Adipocyte (in vitro differentiated cells): ENCODE results near the gene CIAO2B.
"Not testable (repeated sequence)": the region's sequence is repeated elsewhere in the genome, so short reads cannot be mapped to it uniquely, and the experiment has no call there.

Source experiments
- DNase-seq: peaks from one replicate; pipeline ENCODE4 v3.0.0-alpha.2; 2015; ENCODE audit warnings: low read depth
- H3K27me3 ChIP-seq: replicated peaks from 2 replicates; pipeline ENCODE4 v1.7.0; 2013; ENCODE audit warnings: mild to moderate bottlenecking, low read length, moderate library complexity; ENCODE audit not compliant: control insufficient read depth, insufficient read depth
- H3K36me3 ChIP-seq: 2 replicates; pipeline ENCODE4 v1.7.0; 2013; ENCODE audit warnings: low read length, mild to moderate bottlenecking, moderate library complexity; ENCODE audit not compliant: control insufficient read depth, insufficient read depth, severe bottlenecking
- H3K4me1 ChIP-seq: 2 replicates; pipeline ENCODE4 v1.7.0; 2013; ENCODE audit warnings: mild to moderate bottlenecking, low read length, moderate library complexity; ENCODE audit not compliant: control insufficient read depth, insufficient read depth
- H3K4me3 ChIP-seq: 2 replicates; pipeline ENCODE4 v1.7.0; 2013; ENCODE audit warnings: mild to moderate bottlenecking, low read length, moderate library complexity
- H3K9ac ChIP-seq: 2 replicates; pipeline ENCODE4 v1.7.0; 2013; ENCODE audit warnings: mild to moderate bottlenecking, low read length, moderate library complexity
- H3K9me3 ChIP-seq: 2 replicates; pipeline ENCODE4 v1.7.0; 2013; ENCODE audit warnings: mild to moderate bottlenecking, low read length, moderate library complexity; ENCODE audit not compliant: control insufficient read depth

The CIAO2B gene

DNA sequence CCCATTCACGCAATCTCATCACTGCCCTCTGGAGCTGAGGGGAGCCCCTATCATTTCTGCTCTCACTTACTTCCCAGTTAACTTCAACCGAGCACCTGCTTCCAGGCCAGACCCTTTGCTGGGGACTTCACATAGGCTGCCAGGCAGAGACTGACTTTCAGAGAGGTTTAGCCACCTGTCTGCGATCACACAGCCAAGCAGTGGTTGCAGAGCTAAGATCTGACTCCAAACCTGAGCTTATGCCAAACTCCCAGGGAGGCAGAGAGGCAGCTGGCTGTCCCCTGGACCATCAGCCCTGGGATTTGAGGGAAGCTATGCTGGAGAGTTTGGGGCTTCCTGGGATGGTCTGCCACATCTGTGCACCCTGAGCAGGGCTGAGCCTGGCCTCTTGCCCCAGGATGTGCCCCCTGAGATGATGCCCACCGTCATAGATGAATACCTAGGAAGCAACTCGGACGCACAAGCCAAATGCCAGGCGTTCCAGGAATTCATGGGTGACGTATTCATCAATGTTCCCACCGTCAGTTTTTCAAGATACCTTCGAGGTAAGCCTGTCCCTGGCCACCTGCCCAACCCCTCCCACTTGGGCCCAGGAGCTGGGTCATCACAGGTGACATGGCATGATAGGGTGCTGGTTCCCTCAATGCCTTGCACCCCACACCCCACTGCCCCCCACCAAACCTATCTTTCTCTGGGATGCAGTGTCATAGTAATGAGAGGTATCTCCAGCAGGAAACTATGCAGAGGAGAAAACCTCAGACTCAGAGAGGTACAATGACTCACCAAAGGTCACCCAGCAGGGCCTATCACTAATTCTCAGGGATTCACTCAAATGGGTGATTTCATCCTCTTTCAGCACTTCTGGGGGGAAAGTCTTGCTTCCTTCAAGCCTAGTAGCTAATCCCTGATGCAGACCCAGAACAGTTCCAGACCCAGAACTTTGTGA, 36.8 kb upstream of the CIAO2B start:
- Histone ChIP-seq H3K27me3 (peaks cover 11% of the 10 kb centered on the region), H3K4me1 (no peaks in the 10 kb centered on the region), H3K9ac (no peak overlapping the region), H3K36me3 (no peaks in the 10 kb centered on the region), H3K9me3 (no peaks in the 10 kb centered on the region), H3K4me3 (no peak overlapping the region)
- no peak for DNase-seq

DNA sequence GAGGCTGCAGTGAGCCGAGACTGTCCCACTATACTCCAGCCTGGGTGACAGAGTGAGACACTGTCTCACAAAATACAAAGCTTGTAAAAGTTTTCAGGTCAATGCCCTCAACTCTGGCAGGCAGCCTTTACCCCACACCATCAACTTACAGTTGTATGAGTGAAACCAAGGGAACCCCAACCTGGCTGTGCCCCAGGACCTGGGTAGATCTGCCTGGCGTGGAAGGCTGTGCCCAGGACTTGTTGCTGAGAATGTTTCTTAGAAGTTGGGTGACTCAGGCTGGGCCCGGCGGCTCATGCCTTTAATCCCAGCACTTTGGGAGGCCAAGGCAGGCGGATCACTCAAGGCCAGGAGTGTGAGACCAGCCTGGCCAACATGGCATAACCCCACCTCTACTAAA, 34.6 kb upstream of the CIAO2B start:
- Histone ChIP-seq H3K4me1 (peaks cover 8% of the 10 kb centered on the region), H3K9me3 (no peaks in the 10 kb centered on the region), H3K4me3 (no peak overlapping the region), H3K9ac (no peak overlapping the region), H3K36me3 (no peaks in the 10 kb centered on the region), H3K27me3 (peaks cover 31% of the 10 kb centered on the region)
- DNase-seq, result no peak

DNA sequence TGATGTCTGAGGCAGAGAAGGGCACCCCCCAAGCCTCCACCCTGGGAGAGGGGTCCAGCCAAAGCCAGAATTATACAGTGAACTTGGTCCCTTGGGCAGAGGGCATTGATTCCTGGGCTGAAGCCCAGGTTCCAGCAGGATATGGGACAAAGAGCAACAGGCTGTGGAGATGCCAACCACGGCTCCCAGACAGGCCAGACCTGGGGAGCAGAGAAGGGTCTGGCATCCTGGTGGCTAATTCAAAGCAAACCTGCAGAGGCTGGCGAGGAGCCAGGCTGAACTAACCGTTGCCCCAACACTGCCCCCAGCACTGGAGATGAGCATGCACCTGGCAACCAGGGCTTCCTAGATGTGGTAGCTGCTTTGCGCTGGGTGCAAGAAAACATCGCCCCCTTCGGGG, 29.8 kb upstream of the CIAO2B start:
- no peak for DNase-seq
- Histone ChIP-seq H3K9me3 (no peaks in the 10 kb centered on the region), H3K4me3 (no peak overlapping the region), H3K27me3 (peaks cover 31% of the 10 kb centered on the region), H3K36me3 (no peaks in the 10 kb centered on the region), H3K4me1 (peaks cover 18% of the 10 kb centered on the region), H3K9ac (no peak overlapping the region)

DNA sequence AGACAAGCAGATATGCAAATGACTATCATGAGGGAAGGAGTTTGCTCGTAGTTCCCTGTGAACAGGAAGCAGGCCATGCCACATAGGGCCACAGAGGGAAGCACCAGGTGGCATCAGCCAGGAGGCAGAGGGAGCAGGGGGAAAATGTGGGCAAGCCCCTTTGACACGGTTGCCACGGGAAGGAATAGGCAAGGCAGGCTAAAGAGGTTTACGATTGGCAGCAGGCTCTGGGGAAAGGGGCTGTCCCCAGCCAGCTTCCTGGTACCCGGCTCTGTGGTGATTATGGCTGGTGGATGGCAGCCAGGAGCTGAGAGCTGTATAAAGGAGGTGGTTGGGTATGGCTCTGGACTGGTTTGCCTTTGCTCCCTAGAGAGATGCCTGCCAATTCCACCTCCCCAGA, 27.7 kb upstream of the CIAO2B start:
- H3K4me1 ChIP-seq, result peaks cover 18% of the 10 kb centered on the region
- no peaks in the 10 kb centered on the region for H3K9me3 ChIP-seq
- no peak overlapping the region for H3K4me3 ChIP-seq
- H3K27me3 ChIP-seq, result peaks cover 25% of the 10 kb centered on the region
- no peaks in the 10 kb centered on the region for H3K36me3 ChIP-seq
- H3K9ac ChIP-seq, result no peak overlapping the region
- DNase-seq, result no peak

DNA sequence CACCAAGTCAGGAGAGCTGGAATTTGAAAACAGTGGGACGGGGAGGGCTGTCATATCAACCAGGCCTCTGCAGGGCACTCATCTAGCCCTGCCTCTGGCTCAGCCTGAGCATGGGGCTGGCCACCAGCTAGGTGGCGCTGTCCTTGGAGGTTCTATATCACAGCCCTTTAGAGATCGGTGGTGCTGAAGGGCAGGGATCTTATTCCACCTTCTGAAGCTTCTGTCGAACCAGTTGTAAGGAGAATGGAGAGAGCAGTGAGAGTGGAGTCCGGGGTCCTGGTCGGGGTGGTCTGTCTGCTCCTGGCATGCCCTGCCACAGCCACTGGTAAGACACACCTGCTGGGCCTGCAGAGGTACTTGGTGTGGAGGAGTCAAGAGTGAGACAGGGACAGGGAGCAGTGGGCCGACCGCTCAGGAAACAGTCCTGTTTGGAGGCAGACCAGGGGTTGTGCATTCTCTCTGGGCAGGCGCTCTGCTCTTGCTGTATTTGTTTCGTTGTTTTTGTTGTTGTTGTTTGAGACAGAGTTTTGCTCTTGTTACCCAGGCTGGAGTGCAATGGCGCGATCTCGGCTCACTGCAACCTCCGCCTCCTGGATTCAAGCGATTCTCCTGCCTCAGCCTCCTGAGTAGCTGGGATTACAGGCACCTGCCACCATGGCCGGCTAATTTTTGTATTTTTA, 27.0 kb upstream of the CIAO2B start, which contains the start of gene CES3:
Gene CES3 (plus strand): TSS at position 202 of the 680 bp plus-strand sequence. CDS start 42 bp downstream, at position 244.
- no peaks in the 10 kb centered on the region for H3K36me3 ChIP-seq
- peaks cover 22% of the 10 kb centered on the region for H3K27me3 ChIP-seq
- DNase-seq, result peak; percentile 69
- H3K4me1 ChIP-seq, result peaks cover 18% of the 10 kb centered on the region
- no peaks in the 10 kb centered on the region for H3K9me3 ChIP-seq
- H3K9ac ChIP-seq, result no peak within 1 kb of the TSS
- no peak within 1 kb of the TSS for H3K4me3 ChIP-seq

DNA sequence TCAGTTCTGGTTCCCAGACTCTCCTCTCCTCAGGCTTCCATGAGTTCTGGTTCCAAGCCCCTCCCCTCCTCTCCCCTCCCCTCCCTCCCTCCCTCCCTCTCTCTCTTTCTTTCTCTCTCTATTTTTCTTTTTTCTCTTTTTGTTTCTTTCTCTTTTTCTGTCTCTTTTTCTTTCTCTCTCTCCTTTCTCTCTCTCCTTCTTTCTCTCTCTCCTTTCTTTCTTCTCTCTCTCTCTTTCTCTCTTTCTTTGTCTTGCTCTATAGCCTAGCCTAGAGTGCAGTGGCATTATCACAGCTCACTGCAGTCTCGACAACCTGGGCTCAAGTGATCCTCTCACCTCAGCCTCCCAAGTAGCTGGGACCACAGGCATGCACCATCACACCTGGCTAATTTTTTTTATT, 26.1 kb upstream of the CIAO2B start:
- peaks cover 15% of the 10 kb centered on the region for H3K27me3 ChIP-seq
- DNase-seq, result no peak
- H3K4me3 ChIP-seq, result no peak overlapping the region
- no peak overlapping the region for H3K9ac ChIP-seq
- peaks cover 18% of the 10 kb centered on the region for H3K4me1 ChIP-seq
- no peaks in the 10 kb centered on the region for H3K36me3 ChIP-seq
- no peaks in the 10 kb centered on the region for H3K9me3 ChIP-seq

DNA sequence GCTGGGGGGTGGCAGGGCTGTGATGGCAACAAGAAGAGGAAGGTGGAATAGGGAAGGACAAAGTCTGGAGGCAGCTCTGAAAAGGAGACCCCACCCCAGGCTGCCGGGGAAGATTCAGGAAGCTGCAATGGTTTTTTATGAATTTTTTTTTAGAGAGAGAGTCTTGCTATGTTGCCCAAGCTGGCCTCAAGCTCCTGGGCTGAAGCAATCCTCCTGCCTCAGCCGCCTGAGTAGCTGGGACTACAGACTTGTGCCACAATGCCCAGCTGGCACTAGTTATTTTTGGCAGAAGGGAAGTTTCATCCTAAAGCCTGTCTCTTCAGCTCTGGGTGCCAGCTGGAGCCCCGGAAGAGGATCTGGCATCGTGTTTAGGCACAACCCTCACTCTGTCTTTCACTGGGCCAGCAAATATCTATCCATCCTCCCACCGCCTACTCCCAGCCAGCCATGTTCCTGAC, 25.5 kb upstream of the CIAO2B start:
- DNase-seq, result no peak
- peaks cover 18% of the 10 kb centered on the region for H3K4me1 ChIP-seq
- no peak overlapping the region for H3K9ac ChIP-seq
- no peak overlapping the region for H3K4me3 ChIP-seq
- no peaks in the 10 kb centered on the region for H3K36me3 ChIP-seq
- peaks cover 9% of the 10 kb centered on the region for H3K27me3 ChIP-seq
- H3K9me3 ChIP-seq, result no peaks in the 10 kb centered on the region

DNA sequence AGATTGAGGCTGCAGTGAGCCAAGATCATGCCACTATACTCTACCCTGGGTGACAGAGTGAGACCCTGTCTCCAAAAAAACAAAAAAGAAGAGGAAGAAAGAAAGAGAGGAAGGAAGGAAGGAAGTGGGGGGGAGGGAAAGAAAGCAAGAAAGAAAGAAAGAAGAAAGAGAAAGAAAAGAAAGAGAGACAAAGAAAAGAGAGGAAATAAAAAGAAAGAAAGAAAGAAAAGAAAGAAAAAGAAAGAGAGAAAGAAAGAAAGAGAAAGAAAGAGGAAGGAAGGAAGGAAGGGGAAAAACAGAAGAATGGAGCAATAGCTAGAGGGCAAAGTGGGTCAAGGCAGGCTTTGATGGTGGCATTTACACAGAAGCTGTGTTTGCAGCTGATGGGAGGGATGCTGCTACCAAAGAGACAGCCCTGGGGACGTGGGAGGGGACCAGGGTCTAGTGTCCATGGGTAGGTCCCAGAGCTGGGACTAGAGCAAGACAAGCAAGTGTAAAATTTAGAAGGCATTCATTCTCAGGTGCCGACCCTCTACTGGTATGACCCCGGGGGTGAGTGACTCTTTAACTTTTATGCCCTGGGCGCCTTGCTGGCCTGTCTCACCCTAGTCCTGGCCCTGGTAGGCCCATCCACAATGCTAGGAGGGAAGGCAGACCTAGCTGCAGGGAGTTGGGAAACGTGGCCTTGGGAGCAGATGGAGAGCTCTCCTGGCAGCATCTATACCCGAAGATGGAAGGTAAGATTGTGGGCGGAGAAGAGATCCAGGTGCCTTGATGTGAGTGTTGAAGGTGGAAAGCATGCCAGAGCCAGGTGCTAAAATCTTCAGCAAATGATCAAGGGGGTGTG, 24.9 kb upstream of the CIAO2B start:
- H3K4me1 ChIP-seq, result peaks cover 12% of the 10 kb centered on the region
- peaks cover 3% of the 10 kb centered on the region for H3K27me3 ChIP-seq
- H3K36me3 ChIP-seq, result no peaks in the 10 kb centered on the region
- DNase-seq, result no peak
- no peaks in the 10 kb centered on the region for H3K9me3 ChIP-seq
- no peak overlapping the region for H3K9ac ChIP-seq
- H3K4me3 ChIP-seq, result no peak overlapping the region

DNA sequence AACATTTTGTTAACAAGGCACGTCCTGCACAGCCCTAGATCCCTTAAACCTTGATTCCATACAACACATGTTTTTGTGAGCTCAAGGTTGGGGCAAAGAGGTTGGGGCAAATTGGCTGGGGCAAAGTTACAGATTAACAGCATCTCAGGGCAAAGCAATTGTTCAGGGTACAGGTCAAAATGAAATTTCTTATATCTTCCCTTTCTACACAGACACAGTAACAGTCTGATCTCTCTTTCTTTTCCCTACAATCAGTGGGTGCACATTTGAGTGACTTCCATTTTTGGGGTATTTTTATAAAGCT, 21.9 kb upstream of the CIAO2B start:
- H3K4me3 ChIP-seq, H3K9me3 ChIP-seq, H3K27me3 ChIP-seq, H3K4me1 ChIP-seq, DNase-seq, H3K9ac ChIP-seq, H3K36me3 ChIP-seq: not testable (repeated sequence)

DNA sequence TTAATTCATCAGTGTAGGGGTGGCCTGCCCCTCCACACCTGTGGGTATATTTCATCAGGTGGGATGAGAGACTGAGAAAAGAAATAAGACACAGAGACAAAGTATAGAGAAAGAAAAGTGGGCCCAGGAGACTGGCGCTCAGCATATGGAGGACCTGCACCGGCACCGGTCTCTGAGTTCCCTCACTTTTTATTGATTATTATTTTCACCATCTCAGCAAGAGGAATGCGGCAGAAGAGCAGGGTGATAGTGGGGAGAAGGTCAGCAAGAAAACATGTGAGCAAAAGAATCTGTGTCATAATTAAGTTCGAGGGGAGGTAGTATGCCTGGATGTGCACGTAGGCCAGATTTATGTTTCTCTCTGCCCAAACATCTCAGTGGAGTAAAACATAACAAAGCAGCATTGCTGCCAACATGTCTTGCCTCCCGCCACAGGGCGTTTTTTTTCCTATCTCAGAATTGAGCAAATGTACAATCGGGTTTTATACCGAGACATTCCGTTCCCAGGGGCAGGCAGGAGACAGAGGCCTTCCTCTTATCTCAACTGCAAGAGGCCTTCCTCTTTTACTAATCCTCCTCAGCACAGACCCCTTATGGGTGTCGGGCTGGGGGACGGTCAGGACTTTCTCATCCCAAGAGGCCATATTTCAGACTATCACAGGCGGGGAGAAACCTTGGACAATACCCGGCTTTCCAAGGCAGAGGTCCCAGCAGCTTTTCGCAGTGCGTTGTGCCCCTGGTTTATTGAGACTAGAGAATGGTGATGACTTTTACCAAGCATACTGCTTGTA, 21.4 kb upstream of the CIAO2B start:
- not testable (repeated sequence) for H3K4me1 ChIP-seq, H3K4me3 ChIP-seq, H3K9ac ChIP-seq, H3K27me3 ChIP-seq, DNase-seq, H3K36me3 ChIP-seq, H3K9me3 ChIP-seq
